GM18520 (cell line): ENCODE measurements around the gene RAB30.
"Not testable (repeated sequence)": the region's sequence is repeated elsewhere in the genome, so short reads cannot be mapped to it uniquely, and the experiment has no call there.

Experiments used
- ATAC-seq: cut with Tn5 transposase; IDR thresholded peaks from one replicate; pipeline ENCODE4 v1.9.1; 2021; ENCODE audit not compliant: unreplicated experiment

RAB30 gene

DNA sequence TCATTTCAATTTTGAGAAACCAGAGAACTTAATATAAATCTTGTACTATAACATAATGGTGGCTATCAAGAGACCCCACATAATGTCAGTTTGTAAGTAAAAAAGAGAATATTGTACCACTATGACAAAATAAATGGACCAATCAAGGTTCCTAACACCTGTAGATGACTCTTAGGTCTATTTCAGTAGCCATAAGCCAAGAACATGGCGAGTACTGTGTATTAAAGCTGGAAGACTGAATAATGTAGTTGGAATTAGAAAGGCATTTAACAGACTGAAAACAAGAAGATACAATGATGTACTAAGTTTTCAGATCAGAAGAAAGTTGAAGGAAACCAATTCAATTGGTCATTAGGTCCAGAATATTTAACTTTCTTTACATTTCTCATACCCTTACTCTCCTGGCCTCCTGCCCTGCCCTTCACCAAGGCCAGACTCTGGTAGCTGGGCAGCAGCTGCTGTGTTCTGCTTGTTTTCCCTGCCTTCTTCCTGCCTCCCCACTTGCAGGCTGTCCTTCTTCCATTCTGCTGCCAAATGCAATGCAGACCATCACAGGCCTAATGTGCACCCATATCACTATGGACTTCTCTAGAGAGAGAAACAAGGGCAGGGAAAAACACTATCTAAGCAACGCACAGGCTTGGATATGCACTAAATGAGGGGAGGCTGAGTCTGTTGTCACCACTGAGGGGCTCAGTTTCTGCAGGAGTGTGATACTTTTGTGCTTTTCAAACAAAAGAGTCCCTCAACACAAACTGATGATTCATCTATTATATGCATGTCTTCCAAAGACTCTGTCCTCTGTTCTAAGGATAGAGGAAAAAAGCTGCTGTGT, 60.1 kb downstream of the RAB30 start:
- ATAC-seq = no peak

DNA sequence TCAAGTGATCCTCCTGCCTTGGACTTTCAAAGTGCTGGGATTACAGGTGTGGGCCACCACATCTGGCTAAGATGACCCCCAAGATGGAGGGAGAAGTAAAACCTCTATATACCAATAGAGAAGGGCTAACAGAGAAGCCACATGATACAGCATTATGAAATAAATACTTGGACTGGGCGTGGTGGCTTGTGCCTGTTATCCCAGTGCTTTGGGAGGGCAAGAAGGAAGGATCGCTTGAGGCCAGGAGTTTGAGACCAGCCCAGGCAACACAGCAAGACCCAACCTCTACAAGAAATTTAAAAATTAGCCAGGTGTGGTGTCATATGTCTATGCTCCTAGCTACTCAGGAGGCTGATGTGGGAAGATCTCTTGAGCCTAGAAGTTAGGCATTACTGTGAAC, 61.7 kb downstream of the RAB30 start:
- ATAC-seq = no peak

DNA sequence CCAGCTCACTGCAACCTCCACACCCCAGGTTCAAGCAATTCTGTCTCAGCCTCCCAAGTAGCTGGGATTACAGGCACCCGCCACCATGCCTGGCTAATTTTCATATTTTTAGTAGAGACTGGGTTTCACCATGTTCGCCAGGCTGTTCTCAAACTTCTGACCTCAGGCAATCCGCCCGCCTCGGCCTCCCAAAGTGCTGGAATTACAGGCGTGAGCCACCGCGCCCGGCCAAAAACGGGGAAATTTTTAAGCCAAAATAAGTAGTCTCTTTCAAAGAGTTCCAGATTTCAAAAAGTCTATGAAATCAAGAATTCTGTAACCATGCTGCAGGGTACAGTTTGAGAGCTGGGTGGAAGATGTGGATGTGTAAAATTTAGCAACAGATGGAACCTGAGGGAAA, 62.6 kb downstream of the RAB30 start:
- ATAC-seq = not testable (repeated sequence)

GRCh38 chr11:83008581-83008923, 63.1 kb downstream of the RAB30 start:
- ATAC-seq = no peak

GRCh38 chr11:83007909-83008580, 63.7 kb downstream of the RAB30 start:
- no peak for ATAC-seq

GRCh38 chr11:83007477-83007876, 64.2 kb downstream of the RAB30 start:
- no peak for ATAC-seq

DNA sequence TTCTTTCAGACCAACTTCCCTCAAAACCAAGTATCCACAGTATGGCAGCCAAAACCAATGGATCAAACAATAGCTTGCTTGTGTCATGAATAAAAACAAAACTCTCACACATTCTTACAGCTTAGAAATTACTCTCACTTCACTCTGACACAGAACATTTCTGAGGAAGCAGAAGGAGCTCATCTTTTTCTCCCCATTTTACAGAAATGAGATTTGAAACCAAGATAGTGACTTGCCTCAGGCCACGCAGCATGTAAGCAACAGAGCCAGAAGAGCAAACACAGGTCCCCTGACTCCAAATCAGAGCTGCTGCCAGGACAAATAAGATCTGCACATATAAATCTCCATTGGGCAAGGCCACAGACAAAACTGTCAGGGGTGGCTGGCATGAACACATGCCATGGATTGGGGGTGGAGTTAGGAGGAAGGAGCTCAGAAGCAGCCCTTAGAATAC, 64.8 kb downstream of the RAB30 start:
- ATAC-seq = peak; percentile 75

DNA sequence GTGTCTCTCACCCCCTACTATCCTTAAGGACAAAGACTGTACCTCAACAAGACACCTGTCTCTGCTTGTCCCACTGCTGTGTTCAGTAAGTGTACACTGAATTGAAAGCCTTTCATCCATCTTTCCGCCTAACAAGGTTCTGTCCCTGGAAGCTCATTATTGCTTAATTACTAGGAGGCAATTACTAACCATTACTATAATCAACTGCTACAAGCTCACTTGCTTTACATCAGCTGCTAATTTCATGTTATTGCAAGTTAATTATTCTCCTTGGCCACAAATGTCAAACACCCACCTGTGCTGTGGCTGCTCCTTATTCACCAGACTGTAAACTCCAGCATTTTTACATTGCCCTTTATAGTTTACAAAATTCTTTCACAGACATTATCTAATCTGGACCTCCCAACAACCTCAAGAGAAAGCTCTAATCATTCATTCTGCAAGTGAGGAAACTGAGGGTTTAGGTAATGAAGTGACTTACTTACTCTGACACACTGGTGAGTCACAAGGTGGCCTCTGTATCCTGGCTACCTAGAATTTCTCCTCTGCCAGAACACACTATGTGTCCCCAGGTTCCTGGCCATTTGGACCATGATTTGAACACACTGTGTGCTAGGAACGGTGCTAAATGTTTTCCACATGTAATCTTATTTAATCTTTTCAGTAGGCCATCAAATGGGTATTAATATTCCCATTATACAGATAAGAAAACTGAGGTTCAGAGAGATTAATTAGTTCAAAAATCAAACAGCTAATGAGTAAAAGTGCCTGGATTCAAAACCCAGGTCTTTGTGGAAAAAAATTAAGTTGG, 66.7 kb downstream of the RAB30 start:
- ATAC-seq = no peak

DNA sequence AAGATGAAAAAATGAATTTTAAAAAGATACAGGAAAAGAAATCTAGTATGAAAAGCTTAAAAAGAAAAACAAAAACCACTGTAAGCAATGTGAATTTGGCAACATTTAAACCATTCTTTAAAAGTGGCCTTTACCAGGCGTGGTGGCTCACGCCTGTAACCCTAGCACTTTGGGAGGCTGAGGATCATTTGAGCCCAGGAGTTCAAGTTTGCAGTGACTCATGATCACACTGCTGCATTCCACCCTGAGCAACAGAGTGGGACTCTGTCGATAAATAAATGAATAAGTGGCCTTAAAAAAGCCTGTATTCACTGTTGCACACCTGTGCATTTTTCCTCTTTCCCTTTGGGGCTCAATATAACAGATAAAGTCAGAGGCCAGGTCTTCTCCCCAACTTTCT, 69.2 kb downstream of the RAB30 start:
- no peak for ATAC-seq

GRCh38 chr11:83002053-83002452, 69.6 kb downstream of the RAB30 start:
- no peak for ATAC-seq

DNA sequence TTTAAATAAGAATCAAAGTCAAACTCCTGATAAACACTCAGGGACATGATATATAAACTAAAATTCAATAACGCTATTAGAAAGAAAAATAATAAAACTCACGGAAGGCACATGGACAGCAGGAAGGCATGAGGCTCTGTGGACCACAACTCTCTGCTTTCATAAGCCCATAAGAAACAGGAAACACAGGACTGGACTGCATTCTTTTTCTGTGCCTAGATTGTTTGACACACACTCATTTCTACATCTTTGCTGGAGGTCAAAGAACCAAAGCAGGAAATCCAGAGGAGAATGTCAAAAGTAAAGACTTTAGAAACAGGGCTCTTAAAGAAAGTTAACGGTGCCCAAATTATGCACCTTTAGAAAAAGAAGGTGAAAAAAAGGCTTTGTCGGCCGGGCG, 71.3 kb downstream of the RAB30 start:
- ATAC-seq = no peak

DNA sequence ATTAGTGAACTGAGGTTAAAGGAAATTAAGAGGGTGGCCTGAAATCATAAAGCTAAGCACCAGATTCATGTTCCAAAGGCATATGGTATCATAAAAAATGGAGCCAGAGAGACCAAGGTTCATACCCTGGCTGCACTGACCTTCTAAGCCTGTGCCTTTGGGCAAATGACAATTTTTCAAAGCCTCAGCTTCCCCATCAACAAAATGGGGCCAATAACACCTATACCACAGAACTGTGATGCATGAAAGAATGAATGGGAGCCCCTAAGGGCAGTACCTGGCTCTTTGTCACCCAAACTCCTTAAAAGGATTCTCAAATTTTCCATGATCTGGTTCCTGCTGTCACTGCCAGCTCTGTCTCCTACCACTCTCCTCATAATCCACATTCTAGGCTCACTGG, 72.5 kb downstream of the RAB30 start:
- ATAC-seq = no peak

- ATAC-seq = no peak
These were observed 73.0 kb downstream of the RAB30 start for GRCh38 chr11:82998697-82999096.

DNA sequence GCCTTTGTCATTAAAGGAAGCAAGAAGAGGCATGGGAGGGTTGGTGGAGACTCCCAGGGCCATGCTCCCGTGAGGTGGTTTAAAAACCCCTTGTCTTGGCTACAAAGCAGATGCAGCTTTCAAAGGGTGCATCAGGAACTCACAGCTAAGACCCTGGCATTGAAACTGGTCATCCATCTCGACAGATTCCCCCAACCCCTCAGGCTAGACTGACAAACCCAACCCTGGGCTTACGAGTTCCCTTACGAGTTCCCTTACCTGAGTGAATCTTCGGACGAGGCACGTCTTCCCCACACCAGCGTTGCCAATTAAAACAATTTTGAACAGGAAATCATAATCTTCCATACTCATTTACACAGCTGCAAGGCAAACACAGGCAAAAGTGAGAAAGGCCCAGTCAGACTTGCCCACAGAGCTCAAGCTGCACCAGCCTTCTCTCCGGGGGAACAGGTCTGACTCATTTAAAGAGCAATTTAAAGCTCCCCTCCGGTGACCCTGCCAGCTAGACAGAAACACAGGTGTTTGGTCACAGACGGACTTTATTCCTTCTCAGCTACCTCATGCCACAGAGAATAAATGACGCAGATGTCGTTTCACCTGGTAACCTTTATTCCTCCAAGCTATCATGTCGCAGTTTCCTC, 74.6 kb downstream of the RAB30 start:
- ATAC-seq = peak; percentile 85

GRCh38 chr11:82995754-82996398, 75.8 kb downstream of the RAB30 start:
- peak; percentile 49 for ATAC-seq

DNA sequence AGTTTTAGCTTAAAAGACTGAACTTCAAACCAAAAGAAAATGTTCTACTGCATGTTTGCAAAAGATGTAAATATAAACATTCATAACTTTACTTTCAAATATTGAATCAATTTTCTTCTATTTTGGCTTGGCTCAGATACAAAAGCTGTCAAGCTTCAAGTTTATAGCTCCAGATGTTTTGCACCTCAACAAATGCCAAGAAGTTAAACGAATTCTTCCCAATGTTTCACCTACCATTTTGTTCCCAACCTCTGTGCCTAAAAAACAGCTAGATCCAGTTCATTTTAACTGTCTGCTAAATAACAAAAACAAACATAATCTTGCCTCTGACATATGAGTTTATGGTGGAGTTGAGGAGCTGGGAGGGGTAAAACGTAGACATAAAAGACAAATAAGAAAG, 76.5 kb downstream of the RAB30 start:
- no peak for ATAC-seq

- no peak for ATAC-seq
These were observed 77.0 kb downstream of the RAB30 start for GRCh38 chr11:82994604-82995230.

- no peak for ATAC-seq
These were observed 79.5 kb downstream of the RAB30 start for GRCh38 chr11:82992223-82992622.

GRCh38 chr11:82989628-82990404, 81.9 kb downstream of the RAB30 start:
- ATAC-seq = no peak
